Spleen (tissue), 7 donors: Measurements from ENCODE around the gene CEACAM5.

ENCODE experiments used
- POLR2A ChIP-seq, 3 donors: fragments of 450-650 bp; IDR thresholded peaks; one replicate each; pipeline ENCODE4 v1.5.1; 2017; ENCODE audit warnings: antibody characterized with exemption in 3 of 3, mild to moderate bottlenecking in 1 of 3
- POLR2AphosphoS5 ChIP-seq, 3 donors: sonication (generic); formaldehyde crosslinking; IDR thresholded peaks; one replicate each; pipeline ENCODE4 v1.5.1; 2017; ENCODE audit warnings: antibody characterized with exemption in 3 of 3
- TF ChIP-seq, protein P1 (sequence below), 11 experiments: fragments of 200-600 bp in 7 of 11; fragments of 450-650 bp in 4 of 11; sonication (generic) in 4 of 11; IDR thresholded peaks in 8 of 11; conservative IDR thresholded peaks in 3 of 11; 1 replicate in 7 of 11; 2 replicates in 4 of 11; pipeline versions ENCODE4 v1.4.0 to v1.8.0; 2016 to 2021; ENCODE audit warnings: antibody characterized with exemption in 11 of 11, inconsistent platforms in 4 of 11, mild to moderate bottlenecking in 1 of 11
- donor health status: DM: no; HTN: no; CAD: no; lungs with moderate emphysema.
- donor health status: DM: no; HTN: no; CAD: no.
- donor health status: DM: no; HTN: no; CAD: no.

DNA sequence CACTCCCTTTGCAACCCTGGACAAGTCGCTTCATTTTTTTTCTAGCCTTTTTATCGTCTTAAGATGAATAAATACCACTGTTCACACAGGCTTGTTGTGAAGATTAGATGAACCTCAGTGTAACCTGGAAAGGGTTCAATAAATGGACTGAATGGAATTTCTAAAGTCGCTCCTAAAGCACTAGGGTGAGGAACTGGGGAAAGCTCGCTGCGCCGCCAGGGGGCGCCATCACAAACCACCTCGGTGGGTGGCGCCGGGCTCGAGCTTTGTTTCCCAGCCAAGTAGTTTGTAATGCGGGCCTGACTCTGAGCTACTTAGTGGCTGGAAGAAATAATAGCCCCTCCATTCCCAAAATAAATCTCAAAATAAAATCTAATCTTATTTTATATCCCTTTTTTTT lies 44.7 kb downstream of the CEACAM5 start:
- TF ChIP-seq POLR2AphosphoS5 (IDR thresholded peaks at IDR 0.05): no peak
- no peak for TF ChIP-seq POLR2A (IDR thresholded peaks at IDR 0.05)
- TF ChIP-seq, protein P1, sequence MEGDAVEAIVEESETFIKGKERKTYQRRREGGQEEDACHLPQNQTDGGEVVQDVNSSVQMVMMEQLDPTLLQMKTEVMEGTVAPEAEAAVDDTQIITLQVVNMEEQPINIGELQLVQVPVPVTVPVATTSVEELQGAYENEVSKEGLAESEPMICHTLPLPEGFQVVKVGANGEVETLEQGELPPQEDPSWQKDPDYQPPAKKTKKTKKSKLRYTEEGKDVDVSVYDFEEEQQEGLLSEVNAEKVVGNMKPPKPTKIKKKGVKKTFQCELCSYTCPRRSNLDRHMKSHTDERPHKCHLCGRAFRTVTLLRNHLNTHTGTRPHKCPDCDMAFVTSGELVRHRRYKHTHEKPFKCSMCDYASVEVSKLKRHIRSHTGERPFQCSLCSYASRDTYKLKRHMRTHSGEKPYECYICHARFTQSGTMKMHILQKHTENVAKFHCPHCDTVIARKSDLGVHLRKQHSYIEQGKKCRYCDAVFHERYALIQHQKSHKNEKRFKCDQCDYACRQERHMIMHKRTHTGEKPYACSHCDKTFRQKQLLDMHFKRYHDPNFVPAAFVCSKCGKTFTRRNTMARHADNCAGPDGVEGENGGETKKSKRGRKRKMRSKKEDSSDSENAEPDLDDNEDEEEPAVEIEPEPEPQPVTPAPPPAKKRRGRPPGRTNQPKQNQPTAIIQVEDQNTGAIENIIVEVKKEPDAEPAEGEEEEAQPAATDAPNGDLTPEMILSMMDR (IDR thresholded peaks at IDR 0.05 in 8 of 11, conservative IDR thresholded peaks at IDR 0.05 in 3 of 11): peak; percentile 48 to 90 (median 73)
